Measurements from ENCODE around the gene RBM4B. TPM values are rescaled to one million over a fixed set of nuclear protein-coding genes. Genes with fewer than 3 reads are reported as not detected.

Gene RBM4B
- total and polyA plus RNA-seq, 2 experiments from 2014 or later, result 25.7 to 62.3 TPM

DNA sequence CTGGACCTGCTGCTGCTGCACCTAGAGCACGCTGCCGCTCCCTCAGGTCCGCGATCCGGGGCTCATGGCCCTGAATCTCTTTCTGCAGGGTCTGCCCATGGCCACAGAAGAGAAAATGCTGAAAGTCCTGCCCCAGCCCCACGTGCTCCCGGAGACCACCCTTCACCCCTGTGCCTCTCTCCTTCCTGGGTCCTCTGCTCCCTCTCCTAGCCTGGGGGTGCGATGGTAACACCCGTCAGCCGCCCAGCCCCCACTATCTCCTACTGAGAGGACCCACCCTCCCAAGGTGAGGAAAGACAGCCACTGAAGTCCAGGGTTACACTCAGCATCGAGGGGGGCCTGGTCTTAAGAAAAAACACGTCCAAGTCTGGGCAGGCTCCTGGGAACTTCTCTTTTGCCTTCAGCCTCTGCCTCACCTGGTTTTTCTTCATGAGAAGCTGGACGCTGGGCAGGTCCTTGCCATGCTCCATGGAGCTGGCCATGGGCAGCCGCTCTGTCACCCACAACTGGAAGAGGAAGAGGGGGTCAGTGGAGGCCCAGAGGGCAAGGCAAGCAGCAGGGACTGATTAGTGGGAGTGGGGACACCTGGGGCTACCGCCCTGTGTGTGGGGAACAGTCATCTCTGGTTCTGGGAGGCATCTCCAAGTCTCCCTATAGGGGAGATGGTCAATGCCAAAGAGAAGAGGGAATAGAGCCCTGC lies 15.8 kb upstream of the RBM4B start:
- H3K27me3 ChIP-seq, result no peaks in the 10 kb centered on the region
- H3K9me3 ChIP-seq (ENCODE audit: low read depth), result no peaks in the 10 kb centered on the region
- no peak overlapping the region for H3K27ac ChIP-seq
- H3K4me1 ChIP-seq (ENCODE audit: low read depth), result no peaks in the 10 kb centered on the region
- H3K4me3 ChIP-seq, result no peak overlapping the region
- TF ChIP-seq, protein P1, sequence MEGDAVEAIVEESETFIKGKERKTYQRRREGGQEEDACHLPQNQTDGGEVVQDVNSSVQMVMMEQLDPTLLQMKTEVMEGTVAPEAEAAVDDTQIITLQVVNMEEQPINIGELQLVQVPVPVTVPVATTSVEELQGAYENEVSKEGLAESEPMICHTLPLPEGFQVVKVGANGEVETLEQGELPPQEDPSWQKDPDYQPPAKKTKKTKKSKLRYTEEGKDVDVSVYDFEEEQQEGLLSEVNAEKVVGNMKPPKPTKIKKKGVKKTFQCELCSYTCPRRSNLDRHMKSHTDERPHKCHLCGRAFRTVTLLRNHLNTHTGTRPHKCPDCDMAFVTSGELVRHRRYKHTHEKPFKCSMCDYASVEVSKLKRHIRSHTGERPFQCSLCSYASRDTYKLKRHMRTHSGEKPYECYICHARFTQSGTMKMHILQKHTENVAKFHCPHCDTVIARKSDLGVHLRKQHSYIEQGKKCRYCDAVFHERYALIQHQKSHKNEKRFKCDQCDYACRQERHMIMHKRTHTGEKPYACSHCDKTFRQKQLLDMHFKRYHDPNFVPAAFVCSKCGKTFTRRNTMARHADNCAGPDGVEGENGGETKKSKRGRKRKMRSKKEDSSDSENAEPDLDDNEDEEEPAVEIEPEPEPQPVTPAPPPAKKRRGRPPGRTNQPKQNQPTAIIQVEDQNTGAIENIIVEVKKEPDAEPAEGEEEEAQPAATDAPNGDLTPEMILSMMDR (IDR thresholded peaks at IDR 0.05; ENCODE audit: low read depth, low read length), result no peak
- DNase-seq (ENCODE audit: low read depth in 1 of 2, low spot score in 1 of 2), result no peak
- no peaks in the 10 kb centered on the region for H3K36me3 ChIP-seq

DNA sequence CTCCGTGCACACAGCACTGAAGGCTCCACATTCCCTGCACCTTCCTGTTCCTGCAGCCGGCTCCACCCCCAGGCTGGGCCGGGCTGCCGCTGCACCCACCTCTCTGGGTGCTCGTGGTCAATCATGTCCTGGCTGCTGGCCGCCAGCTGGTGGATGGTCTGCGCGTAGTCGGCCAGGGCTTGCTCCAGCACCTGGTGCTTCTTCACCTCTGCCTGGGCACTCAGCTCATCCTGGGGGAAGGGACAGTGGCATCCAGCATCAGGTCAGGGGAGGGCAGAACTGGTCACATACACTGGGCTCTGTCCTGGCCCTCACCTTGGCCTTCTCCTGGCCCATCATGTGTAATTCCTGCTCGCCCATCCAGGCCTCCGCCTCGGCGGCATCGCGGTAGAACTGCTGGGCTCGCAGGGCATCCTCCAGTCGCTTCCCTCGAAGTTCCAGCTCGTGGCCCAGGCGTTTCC lies 15.2 kb upstream of the RBM4B start:
- H3K27me3 ChIP-seq, result no peaks in the 10 kb centered on the region
- no peaks in the 10 kb centered on the region for H3K9me3 ChIP-seq (ENCODE audit: low read depth)
- no peak overlapping the region for H3K27ac ChIP-seq
- TF ChIP-seq, protein P1 (IDR thresholded peaks at IDR 0.05; ENCODE audit: low read depth, low read length), result no peak
- H3K4me3 ChIP-seq, result no peak overlapping the region
- H3K4me1 ChIP-seq (ENCODE audit: low read depth), result no peaks in the 10 kb centered on the region
- no peaks in the 10 kb centered on the region for H3K36me3 ChIP-seq
- no peak for DNase-seq (ENCODE audit: low read depth in 1 of 2, low spot score in 1 of 2)

DNA sequence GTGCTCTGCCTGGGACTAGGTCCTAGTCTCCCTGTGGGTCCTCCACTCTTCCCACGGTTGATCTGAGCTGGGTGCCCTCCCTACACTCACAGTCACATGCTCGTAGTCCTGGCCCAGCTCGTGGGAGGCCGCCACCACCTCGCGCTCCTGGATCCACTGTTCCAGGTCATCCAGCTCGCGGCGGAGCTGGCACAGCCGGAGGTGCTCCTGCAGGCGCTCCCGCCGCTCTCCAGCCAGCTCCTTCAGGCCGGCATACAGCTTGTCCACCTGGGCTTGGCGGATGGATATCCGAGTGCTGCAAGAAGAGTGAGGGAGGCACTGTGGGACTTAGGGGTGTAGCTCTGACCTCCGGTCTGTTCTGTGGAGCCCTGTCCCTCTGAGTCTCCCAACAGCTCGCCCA lies 14.8 kb upstream of the RBM4B start:
- Histone ChIP-seq H3K4me3 (no peak overlapping the region), H3K4me1 (ENCODE audit: low read depth) (no peaks in the 10 kb centered on the region), H3K9me3 (ENCODE audit: low read depth) (no peaks in the 10 kb centered on the region), H3K27me3 (no peaks in the 10 kb centered on the region), H3K27ac (no peak overlapping the region), H3K36me3 (no peaks in the 10 kb centered on the region)
- DNase-seq (ENCODE audit: low read depth in 1 of 2, low spot score in 1 of 2), result no peak
- TF ChIP-seq, protein P1 (IDR thresholded peaks at IDR 0.05; ENCODE audit: low read depth, low read length), result no peak

DNA sequence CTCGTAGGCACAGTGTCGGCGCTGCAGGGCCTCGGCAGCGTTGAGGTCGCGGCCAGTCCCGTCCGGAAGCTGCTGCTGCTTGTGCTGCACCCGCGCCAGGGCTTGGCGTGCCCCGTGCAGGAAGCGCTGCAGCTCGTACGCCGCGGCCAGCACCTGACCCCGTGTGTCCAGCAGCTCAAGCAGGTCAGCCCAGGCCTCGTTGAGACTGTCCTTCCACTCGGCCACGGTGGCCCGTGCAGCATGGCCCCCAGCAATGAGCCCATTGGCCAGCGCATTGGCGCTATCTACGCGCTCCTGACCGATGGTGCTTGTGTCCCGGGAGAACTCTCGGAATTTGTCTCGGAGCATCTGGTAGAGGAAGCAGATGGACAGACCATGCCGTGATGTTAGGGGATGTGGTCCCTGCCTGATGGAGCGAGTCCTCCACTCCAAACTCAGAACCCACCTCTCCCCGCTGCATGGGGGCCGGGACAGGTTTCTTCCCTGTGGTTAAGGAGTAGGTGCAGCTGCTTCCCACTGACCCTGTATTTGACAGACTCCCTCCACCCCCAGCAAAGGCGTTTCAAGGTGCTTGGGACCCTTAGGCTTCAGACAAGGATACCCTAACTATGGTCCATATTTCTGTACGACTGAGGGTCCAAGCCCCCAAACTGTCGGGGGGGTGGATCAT lies 13.8 kb upstream of the RBM4B start:
- TF ChIP-seq, protein P1 (IDR thresholded peaks at IDR 0.05; ENCODE audit: low read depth, low read length), result no peak
- H3K4me1 ChIP-seq (ENCODE audit: low read depth), result no peaks in the 10 kb centered on the region
- H3K36me3 ChIP-seq, result no peaks in the 10 kb centered on the region
- DNase-seq (ENCODE audit: low read depth in 1 of 2, low spot score in 1 of 2), result no peak
- H3K4me3 ChIP-seq, result no peak overlapping the region
- H3K9me3 ChIP-seq (ENCODE audit: low read depth), result no peaks in the 10 kb centered on the region
- no peak overlapping the region for H3K27ac ChIP-seq
- H3K27me3 ChIP-seq, result no peaks in the 10 kb centered on the region

DNA sequence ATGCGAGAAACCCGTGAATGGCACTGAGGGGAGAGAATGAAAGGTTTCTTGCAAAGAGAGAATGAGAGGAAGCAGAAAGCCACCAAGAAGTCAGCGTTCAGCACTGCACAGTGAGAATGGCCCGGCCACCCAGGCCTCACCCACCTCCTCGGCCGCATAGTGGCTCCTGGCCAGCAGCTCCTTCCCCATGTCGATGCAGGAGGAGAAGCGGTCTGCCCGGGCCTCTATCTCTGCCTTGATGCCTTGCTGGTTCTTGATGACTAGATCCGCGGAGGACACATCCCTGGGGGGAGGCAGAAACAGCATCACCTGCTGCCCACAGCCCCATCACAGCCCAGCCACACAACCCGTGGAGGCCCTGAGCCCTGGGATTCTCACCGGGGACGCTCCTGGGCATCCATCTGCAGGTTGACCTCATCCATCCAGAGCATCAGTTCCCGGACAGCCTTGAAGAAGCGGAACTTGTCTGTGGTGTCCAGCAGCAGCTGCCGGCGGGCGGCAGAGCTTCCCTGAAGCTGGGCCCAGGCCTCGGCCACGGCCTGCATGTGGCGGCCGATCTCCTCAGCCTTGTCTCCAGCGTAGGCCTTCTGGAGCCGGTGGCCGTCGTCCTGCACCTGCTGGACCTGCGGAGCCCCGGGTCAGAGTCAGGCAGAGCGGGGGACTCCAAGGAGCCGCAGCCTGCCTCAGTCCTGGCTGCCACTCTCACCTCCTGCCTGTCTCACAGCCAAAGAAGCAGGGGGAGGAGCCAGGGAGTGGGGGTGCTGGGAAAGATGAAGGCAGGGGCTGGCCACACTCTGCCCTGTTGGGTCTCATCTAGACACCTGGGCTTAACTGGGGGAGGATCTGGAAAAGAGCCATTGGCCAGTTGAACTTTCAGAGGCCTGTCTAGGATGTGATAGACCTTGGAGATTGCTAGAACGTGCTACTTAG lies 12.2 kb upstream of the RBM4B start:
- no peak for DNase-seq (ENCODE audit: low read depth in 1 of 2, low spot score in 1 of 2)
- Histone ChIP-seq H3K9me3 (ENCODE audit: low read depth) (no peaks in the 10 kb centered on the region), H3K27me3 (no peaks in the 10 kb centered on the region), H3K4me3 (no peak overlapping the region), H3K4me1 (ENCODE audit: low read depth) (no peaks in the 10 kb centered on the region), H3K36me3 (no peaks in the 10 kb centered on the region), H3K27ac (no peak overlapping the region)
- TF ChIP-seq, protein P1 (IDR thresholded peaks at IDR 0.05; ENCODE audit: low read depth, low read length), result no peak
